Measurements from ENCODE around the gene ZSWIM6. TPM values are rescaled to one million over a fixed set of nuclear protein-coding genes. Genes with fewer than 3 reads are reported as not detected.

The ZSWIM6 gene
- total RNA-seq, 1 experiment from 2014 or later, result 10.8 TPM

DNA sequence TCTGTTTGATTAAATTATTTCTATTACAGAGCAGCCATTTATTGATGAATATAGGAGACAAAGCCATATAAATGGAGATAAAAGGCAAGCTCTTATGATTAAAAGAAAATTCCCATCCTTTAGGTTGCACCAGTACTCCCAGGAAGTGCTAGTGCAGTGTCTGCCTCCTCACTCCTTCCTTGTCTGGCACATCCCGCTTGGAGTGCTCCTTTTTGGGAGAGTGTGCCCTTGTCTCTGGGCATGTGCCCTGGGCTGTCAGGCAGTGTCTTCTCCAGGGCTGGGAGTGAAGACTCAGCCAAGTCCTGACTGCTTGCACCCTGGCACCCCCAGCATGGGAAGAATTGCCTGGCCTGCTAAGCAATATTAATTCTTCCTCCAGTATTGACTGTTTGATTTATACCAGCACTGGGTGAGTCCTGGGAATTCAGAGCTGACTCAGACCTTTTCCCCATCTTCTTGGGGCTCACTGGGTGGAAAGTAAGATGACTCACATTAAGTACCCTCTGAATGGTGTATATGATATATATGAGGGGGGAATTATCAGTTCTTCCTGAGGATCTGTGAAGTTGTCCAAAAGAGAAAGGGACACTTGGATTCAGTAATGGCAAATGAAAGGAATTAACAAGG lies 62.1 kb downstream of the ZSWIM6 start:
- TF ChIP-seq REST (IDR thresholded peaks at IDR 0.05; ENCODE audit: insufficient read depth in 1 of 2, low read depth in 2 of 2, low read length in 1 of 2) (no peak), TCF7L2 (IDR thresholded peaks at IDR 0.05; ENCODE audit: low read depth, low read length) (no peak), POLR2AphosphoS5 (IDR thresholded peaks at IDR 0.05; ENCODE audit: low read depth, low read length) (no peak), SIN3A (IDR thresholded peaks at IDR 0.05; ENCODE audit: borderline replicate concordance, insufficient read depth, low read depth, low read length) (no peak)
- TF ChIP-seq, protein P1, sequence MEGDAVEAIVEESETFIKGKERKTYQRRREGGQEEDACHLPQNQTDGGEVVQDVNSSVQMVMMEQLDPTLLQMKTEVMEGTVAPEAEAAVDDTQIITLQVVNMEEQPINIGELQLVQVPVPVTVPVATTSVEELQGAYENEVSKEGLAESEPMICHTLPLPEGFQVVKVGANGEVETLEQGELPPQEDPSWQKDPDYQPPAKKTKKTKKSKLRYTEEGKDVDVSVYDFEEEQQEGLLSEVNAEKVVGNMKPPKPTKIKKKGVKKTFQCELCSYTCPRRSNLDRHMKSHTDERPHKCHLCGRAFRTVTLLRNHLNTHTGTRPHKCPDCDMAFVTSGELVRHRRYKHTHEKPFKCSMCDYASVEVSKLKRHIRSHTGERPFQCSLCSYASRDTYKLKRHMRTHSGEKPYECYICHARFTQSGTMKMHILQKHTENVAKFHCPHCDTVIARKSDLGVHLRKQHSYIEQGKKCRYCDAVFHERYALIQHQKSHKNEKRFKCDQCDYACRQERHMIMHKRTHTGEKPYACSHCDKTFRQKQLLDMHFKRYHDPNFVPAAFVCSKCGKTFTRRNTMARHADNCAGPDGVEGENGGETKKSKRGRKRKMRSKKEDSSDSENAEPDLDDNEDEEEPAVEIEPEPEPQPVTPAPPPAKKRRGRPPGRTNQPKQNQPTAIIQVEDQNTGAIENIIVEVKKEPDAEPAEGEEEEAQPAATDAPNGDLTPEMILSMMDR (IDR thresholded peaks at IDR 0.05), result no peak
- intact Hi-C loops (cut with micrococcal nuclease; ENCODE audit: unreplicated experiment), result no loop called here
- ChIA-PET POLR2A (no interaction called here), CTCF (no interaction called here)
- Histone ChIP-seq H3K27me3 (ENCODE audit: control insufficient read depth, insufficient read depth, low read length) (no peaks in the 10 kb centered on the region), H3K36me3 (ENCODE audit: control insufficient read depth, insufficient read depth, low read length) (no peaks in the 10 kb centered on the region), H3K4me3 (ENCODE audit: low read depth in 2 of 2, low read length in 2 of 2) (no peak overlapping the region), H3K27ac (ENCODE audit: low read length) (no peak overlapping the region), H3K9me3 (ENCODE audit: control insufficient read depth, insufficient read depth, low read depth, low read length) (no peaks in the 10 kb centered on the region), H3K4me1 (ENCODE audit: control insufficient read depth, insufficient read depth, low read length) (no peaks in the 10 kb centered on the region)
- DNase-seq (ENCODE audit: low read depth, low spot score), result no peak
- BruUV-seq (replicated peaks), result no TSS peak
- no peak for ATAC-seq
- in situ Hi-C loops (cut with HindIII; ENCODE audit: low pct_unique_long_range_greater_than_20kb, low sequenced_read_pairs), result no loop called here

- no peaks in the 10 kb centered on the region for H3K9me3 ChIP-seq (ENCODE audit: control insufficient read depth, insufficient read depth, low read depth, low read length)
- no TSS peak for BruUV-seq (replicated peaks)
- H3K4me3 ChIP-seq (ENCODE audit: low read depth in 2 of 2, low read length in 2 of 2), result no peak overlapping the region
- intact Hi-C loops (cut with micrococcal nuclease; ENCODE audit: unreplicated experiment), result no loop called here
- H3K36me3 ChIP-seq (ENCODE audit: control insufficient read depth, insufficient read depth, low read length), result no peaks in the 10 kb centered on the region
- TF ChIP-seq SIN3A (IDR thresholded peaks at IDR 0.05; ENCODE audit: borderline replicate concordance, insufficient read depth, low read depth, low read length) (no peak), REST (IDR thresholded peaks at IDR 0.05; ENCODE audit: insufficient read depth in 1 of 2, low read depth in 2 of 2, low read length in 1 of 2) (no peak), POLR2AphosphoS5 (IDR thresholded peaks at IDR 0.05; ENCODE audit: low read depth, low read length) (no peak), TCF7L2 (IDR thresholded peaks at IDR 0.05; ENCODE audit: low read depth, low read length) (no peak)
- TF ChIP-seq, protein P1 (IDR thresholded peaks at IDR 0.05), result no peak
- DNase-seq (ENCODE audit: low read depth, low spot score) (no peak), ATAC-seq (no peak)
- H3K27me3 ChIP-seq (ENCODE audit: control insufficient read depth, insufficient read depth, low read length), result no peaks in the 10 kb centered on the region
- H3K27ac ChIP-seq (ENCODE audit: low read length), result no peak overlapping the region
- H3K4me1 ChIP-seq (ENCODE audit: control insufficient read depth, insufficient read depth, low read length), result no peaks in the 10 kb centered on the region
- in situ Hi-C loops (cut with HindIII; ENCODE audit: low pct_unique_long_range_greater_than_20kb, low sequenced_read_pairs), result no loop called here
- POLR2A ChIA-PET, result interaction anchor here (0.7 kb wide), 1 partner anchor 1002 kb away, joined by 3 read pairs; no protein-coding TSS in a partner anchor
- CTCF ChIA-PET, result no interaction called here
These were observed 62.7 kb downstream of the ZSWIM6 start for GRCh38 chr5:61394793-61395192.
